IMR-90 (cell line): ENCODE results near the gene SIGLECL1. TPM values are rescaled to one million over a fixed set of nuclear protein-coding genes. Genes with fewer than 3 reads are reported as not detected.

ENCODE experiments used
- ATAC-seq: fragments of 200-7000 bp; cut with Tn5 transposase; 2 replicates; pipeline ENCODE4 v1.9.1; 2020; ENCODE audit warnings: low read depth, mild to moderate bottlenecking, moderate library complexity
- BruUV-seq: library from RNA; stranded (reverse); fragments of 400-500 nt; replicated peaks from 2 replicates; lab custom pipeline; 2021; lab: Mats Ljungman, UMichigan
- CTCF ChIA-PET: fragments of 300-600 bp; formaldehyde crosslinking; extraction: SDS; loops from one replicate; lab custom pipeline; 2021; ENCODE audit warnings: antibody characterized with exemption; lab: Yijun Ruan, JAX
- POLR2A ChIA-PET: fragments of 300-600 bp; sonication (Branson Sonifier 250); formaldehyde crosslinking; loops from one replicate; lab custom pipeline; 2022; ENCODE audit warnings: antibody characterized with exemption; ENCODE audit not compliant: unreplicated experiment; lab: Charles Lee
- DNase-seq: peaks from one replicate; pipeline ENCODE4 v3.0.0; 2013
- H2AFZ ChIP-seq: replicated peaks from 2 replicates; pipeline ENCODE3; 2013; ENCODE audit warnings: low read length, mild to moderate bottlenecking; ENCODE audit not compliant: poor library complexity
- H2AK5ac ChIP-seq: 2 replicates; pipeline ENCODE4 v1.6.1; 2013; ENCODE audit warnings: low read depth, low read length, inconsistent platforms
- H2AK9ac ChIP-seq: replicated peaks from 2 replicates; pipeline ENCODE3; 2013; ENCODE audit warnings: mild to moderate bottlenecking, low read depth, low read length, moderate library complexity; ENCODE audit not compliant: poor library complexity
- H2BK120ac ChIP-seq: 2 replicates; pipeline ENCODE4 v1.6.1; 2013; ENCODE audit warnings: low read depth, low read length, inconsistent platforms
- H2BK15ac ChIP-seq: 3 replicates; pipeline ENCODE4 v1.6.1; 2013; ENCODE audit warnings: low read depth, low read length, inconsistent platforms
- H2BK20ac ChIP-seq: 2 replicates; pipeline ENCODE4 v1.6.1; 2013; ENCODE audit warnings: low read depth, mild to moderate bottlenecking, inconsistent platforms, low read length, moderate library complexity
- H2BK5ac ChIP-seq: 2 replicates; pipeline ENCODE4 v1.6.1; 2013; ENCODE audit warnings: mild to moderate bottlenecking, low read depth, low read length, inconsistent platforms; ENCODE audit not compliant: poor library complexity, severe bottlenecking
- H3K14ac ChIP-seq: replicated peaks from 2 replicates; pipeline ENCODE4 v1.6.1; 2013; ENCODE audit warnings: low read depth, low read length, inconsistent platforms
- H3K18ac ChIP-seq: 2 replicates; pipeline ENCODE4 v1.6.1; 2013; ENCODE audit warnings: low read depth, low read length, control low read depth
- H3K23ac ChIP-seq: 2 replicates; pipeline ENCODE4 v1.6.1; 2013; ENCODE audit warnings: low read depth, low read length, inconsistent platforms
- H3K27ac ChIP-seq: 2 replicates; pipeline ENCODE4 v1.5.1; 2013; ENCODE audit warnings: mild to moderate bottlenecking, control low read depth, low read length; ENCODE audit not compliant: insufficient read depth
- H3K27me3 ChIP-seq: 2 replicates; pipeline ENCODE4 v1.6.1; 2013; ENCODE audit warnings: low read length; ENCODE audit not compliant: control insufficient read depth, insufficient read depth
- H3K36me3 ChIP-seq: 2 replicates; pipeline ENCODE4 v1.6.1; 2013; ENCODE audit warnings: low read length, mixed read lengths; ENCODE audit not compliant: control insufficient read depth, insufficient read depth
- H3K4ac ChIP-seq: 2 replicates; pipeline ENCODE4 v1.6.1; 2013; ENCODE audit warnings: low read depth, low read length, inconsistent platforms
- H3K4me1 ChIP-seq: 2 replicates; pipeline ENCODE4 v1.6.1; 2013; ENCODE audit warnings: low read length, mixed read lengths; ENCODE audit not compliant: control insufficient read depth, insufficient read depth
- H3K4me2 ChIP-seq: 2 replicates; pipeline ENCODE4 v1.6.1; 2013; ENCODE audit warnings: low read depth, mild to moderate bottlenecking, control low read depth, low read length, moderate library complexity
- H3K4me3 ChIP-seq: 2 replicates; pipeline ENCODE4 v1.5.1; 2013; ENCODE audit warnings: low read depth, mild to moderate bottlenecking, control low read depth, low read length, moderate library complexity; ENCODE audit not compliant: insufficient read depth
- H3K56ac ChIP-seq: 2 replicates; pipeline ENCODE4 v1.6.1; 2013; ENCODE audit warnings: low read length, inconsistent platforms; ENCODE audit not compliant: insufficient read depth; ENCODE audit errors: extremely low read depth
- H3K79me1 ChIP-seq, 2 experiments: 2 replicates each; pipeline ENCODE4 v1.6.1; 2013; ENCODE audit warnings: low read length in 2 of 2, inconsistent platforms in 1 of 2, low read depth in 1 of 2
- H3K9ac ChIP-seq: 2 replicates; pipeline ENCODE4 v1.6.1; 2013; ENCODE audit warnings: low read depth, low read length, control low read depth
- H3K9me1 ChIP-seq: 2 replicates; pipeline ENCODE4 v1.6.1; 2013; ENCODE audit warnings: low read length, inconsistent platforms; ENCODE audit not compliant: insufficient read depth
- H3K9me3 ChIP-seq: 2 replicates; pipeline ENCODE4 v1.6.1; 2013; ENCODE audit warnings: low read length; ENCODE audit not compliant: control insufficient read depth, insufficient read depth
- H4K20me1 ChIP-seq: 2 replicates; pipeline ENCODE4 v1.6.1; 2013; ENCODE audit warnings: low read length, inconsistent platforms; ENCODE audit not compliant: insufficient read depth
- H4K5ac ChIP-seq: 2 replicates; pipeline ENCODE4 v1.6.1; 2013; ENCODE audit warnings: mild to moderate bottlenecking, low read depth, low read length, control low read depth
- H4K8ac ChIP-seq, 2 experiments: 2 replicates each; pipeline ENCODE4 v1.6.1; 2013; ENCODE audit warnings: low read depth in 2 of 2, low read length in 2 of 2, control low read depth in 1 of 2, inconsistent platforms in 1 of 2
- H4K91ac ChIP-seq: 2 replicates; pipeline ENCODE4 v1.6.1; 2013; ENCODE audit warnings: low read depth, low read length, inconsistent platforms; ENCODE audit not compliant: insufficient read depth
- BHLHE40 ChIP-seq: fragments of 150-350 bp; IDR thresholded peaks from 2 replicates; pipeline ENCODE4 v1.6.1; 2016; ENCODE audit warnings: mild to moderate bottlenecking, low read depth, low read length
- CHD1 ChIP-seq: IDR thresholded peaks from 2 replicates; pipeline ENCODE4 v1.6.1; 2012; ENCODE audit warnings: low read depth, low read length, improper control_type of control experiment
- MAFK ChIP-seq: IDR thresholded peaks from 2 replicates; pipeline ENCODE4 v1.6.1; 2012; ENCODE audit warnings: low read depth, low read length, improper control_type of control experiment
- MAZ ChIP-seq: IDR thresholded peaks from 2 replicates; pipeline ENCODE4 v1.6.1; 2012; ENCODE audit warnings: low read depth, mild to moderate bottlenecking, low read length, improper control_type of control experiment, moderate library complexity, borderline replicate concordance
- MXI1 ChIP-seq: IDR thresholded peaks from 2 replicates; pipeline ENCODE4 v1.6.1; 2012; ENCODE audit warnings: low read depth, mild to moderate bottlenecking, low read length, moderate library complexity, borderline replicate concordance
- POLR2A ChIP-seq: IDR thresholded peaks from 2 replicates; pipeline ENCODE4 v1.6.1; 2012; ENCODE audit warnings: mild to moderate bottlenecking, low read depth, low read length
- RAD21 ChIP-seq: IDR thresholded peaks from 2 replicates; pipeline ENCODE4 v1.6.1; 2012; ENCODE audit warnings: low read length, improper control_type of control experiment
- RCOR1 ChIP-seq: IDR thresholded peaks from 2 replicates; pipeline ENCODE4 v1.6.1; 2012; ENCODE audit warnings: mild to moderate bottlenecking, low read length, improper control_type of control experiment; ENCODE audit not compliant: insufficient replicate concordance
- RFX5 ChIP-seq: IDR thresholded peaks from 2 replicates; pipeline ENCODE4 v1.8.0; 2012; ENCODE audit warnings: low read depth, mild to moderate bottlenecking, low read length, moderate library complexity
- WGBS, 2 experiments: methylation state at CpG; one replicate each; pipeline versions ENCODE4 v1.1.5 to v1.1.7; 2013; ENCODE audit warnings: missing lambda C conversion rate in 2 of 2; ENCODE audit not compliant: insufficient read length in 1 of 2; ENCODE audit errors: extremely low coverage in 2 of 2; 5-methylcytosine and 5-hydroxymethylcytosine counted together
- dilution Hi-C: fragments of 300-500 bp; cut with HindIII; formaldehyde crosslinking; loops from one replicate; pipeline ENCODE4 v1.14.3; 2018; ENCODE audit warnings: low sequenced_read_pairs; ENCODE audit not compliant: unreplicated experiment
- in situ Hi-C: fragments of 300-500 bp; cut with MboI; formaldehyde crosslinking; loops from 3 replicates; pipeline ENCODE4 v1.14.3; 2019; ENCODE audit warnings: low sequenced_read_pairs, inconsistent platforms, mixed read lengths
- intact Hi-C: fragments of 100-400 bp; cut with micrococcal nuclease; formaldehyde crosslinking; loops from 2 replicates; pipeline ENCODE4 v1.10.0; 2022
- polyA plus RNA-seq, 3 experiments: library from polyadenylated mRNA; depleted of rRNA; stranded (reverse); fragments of >200 nt; gene quantifications; 2 replicates each; pipeline ENCODE4 v1.2.3, GENCODE V29; 2012; ENCODE audit warnings: low replicate concordance in 1 of 3
- total RNA-seq: library from RNA; depleted of rRNA; stranded (reverse); fragments of >200 nt; gene quantifications from 2 replicates; pipeline ENCODE4 v1.2.3, GENCODE V29; 2012
- TF ChIP-seq, protein P1 (sequence below): conservative IDR thresholded peaks from 2 replicates; pipeline ENCODE4 v1.5.1; 2012; ENCODE audit warnings: mild to moderate bottlenecking, low read depth, low read length, improper control_type of control experiment
- TF ChIP-seq, protein P2 (sequence below): fragments of 150-350 bp; IDR thresholded peaks from 2 replicates; pipeline ENCODE4 v1.6.1; 2017; ENCODE audit warnings: mild to moderate bottlenecking, antibody characterized with exemption, low read length, low read depth
- TF ChIP-seq, protein P3 (sequence below): fragments of 150-350 bp; IDR thresholded peaks from 2 replicates; pipeline ENCODE4 v1.6.1; 2016; ENCODE audit warnings: low read depth, mild to moderate bottlenecking, low read length, moderate library complexity, borderline replicate concordance

The SIGLECL1 gene
- total and polyA plus RNA-seq, 2 of the 4 experiments (the other 2 are of a cell fraction), result not detected

DNA sequence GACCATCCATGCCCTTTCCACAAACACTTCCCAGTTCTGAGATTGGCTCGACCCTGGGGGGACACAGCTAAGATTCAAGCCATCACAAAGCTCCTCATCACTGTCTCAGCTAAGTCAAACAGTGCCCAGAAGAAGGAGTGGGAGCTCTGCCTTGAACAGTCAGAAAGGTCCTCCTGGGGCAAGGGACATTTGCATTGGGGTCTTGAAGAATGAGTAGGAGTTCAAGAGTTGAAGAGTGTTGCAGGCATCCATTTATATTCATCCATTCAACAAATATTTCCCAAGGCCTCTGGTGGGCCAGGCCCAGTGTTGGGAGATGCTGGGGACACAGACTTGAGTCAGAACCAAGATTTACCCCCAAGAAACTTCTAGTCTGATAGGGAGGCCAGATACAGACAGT lies 67.1 kb downstream of the SIGLECL1 start:
- BruUV-seq, result no TSS peak
- no peaks in the 10 kb centered on the region for H4K20me1 ChIP-seq
- no peak for ATAC-seq

More for the DNA sequence above, 67.1 kb downstream of the SIGLECL1 start:
- no peak overlapping the region for H2AFZ ChIP-seq
- no CpG with 5 or more reads among the region's 1 CpG for WGBS, 2 experiments
- H4K5ac ChIP-seq, result no peak overlapping the region
- H3K4me1 ChIP-seq, result no peaks in the 10 kb centered on the region
- H3K14ac ChIP-seq, result no peak overlapping the region
- H3K9me3 ChIP-seq, result 0 out of 2 replicates have a peak, but pooled peaks cover 2% of the 10 kb centered on the region
- no peaks in the 10 kb centered on the region; the same call in 1 of the 2 replicates for H3K27me3 ChIP-seq
- no peak overlapping the region for H3K4ac ChIP-seq
- POLR2A ChIA-PET, result no interaction called here
- H2BK120ac ChIP-seq, result no peak overlapping the region
- H4K8ac ChIP-seq, result no peak overlapping the region
- H3K9me1 ChIP-seq, result no peaks in the 10 kb centered on the region
- no peak overlapping the region for H2AK9ac ChIP-seq
- H3K18ac ChIP-seq, result no peak overlapping the region
- H3K9ac ChIP-seq, result no peak overlapping the region
- H3K79me1 ChIP-seq, result no peaks in the 10 kb centered on the region
- TF ChIP-seq RAD21 (no peak), CHD1 (no peak), MAZ (no peak), MXI1 (no peak), RFX5 (no peak), RCOR1 (no peak), MAFK (no peak), BHLHE40 (no peak), POLR2A (no peak)
- TF ChIP-seq, protein P1, sequence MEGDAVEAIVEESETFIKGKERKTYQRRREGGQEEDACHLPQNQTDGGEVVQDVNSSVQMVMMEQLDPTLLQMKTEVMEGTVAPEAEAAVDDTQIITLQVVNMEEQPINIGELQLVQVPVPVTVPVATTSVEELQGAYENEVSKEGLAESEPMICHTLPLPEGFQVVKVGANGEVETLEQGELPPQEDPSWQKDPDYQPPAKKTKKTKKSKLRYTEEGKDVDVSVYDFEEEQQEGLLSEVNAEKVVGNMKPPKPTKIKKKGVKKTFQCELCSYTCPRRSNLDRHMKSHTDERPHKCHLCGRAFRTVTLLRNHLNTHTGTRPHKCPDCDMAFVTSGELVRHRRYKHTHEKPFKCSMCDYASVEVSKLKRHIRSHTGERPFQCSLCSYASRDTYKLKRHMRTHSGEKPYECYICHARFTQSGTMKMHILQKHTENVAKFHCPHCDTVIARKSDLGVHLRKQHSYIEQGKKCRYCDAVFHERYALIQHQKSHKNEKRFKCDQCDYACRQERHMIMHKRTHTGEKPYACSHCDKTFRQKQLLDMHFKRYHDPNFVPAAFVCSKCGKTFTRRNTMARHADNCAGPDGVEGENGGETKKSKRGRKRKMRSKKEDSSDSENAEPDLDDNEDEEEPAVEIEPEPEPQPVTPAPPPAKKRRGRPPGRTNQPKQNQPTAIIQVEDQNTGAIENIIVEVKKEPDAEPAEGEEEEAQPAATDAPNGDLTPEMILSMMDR, result no peak
- TF ChIP-seq, protein P2, sequence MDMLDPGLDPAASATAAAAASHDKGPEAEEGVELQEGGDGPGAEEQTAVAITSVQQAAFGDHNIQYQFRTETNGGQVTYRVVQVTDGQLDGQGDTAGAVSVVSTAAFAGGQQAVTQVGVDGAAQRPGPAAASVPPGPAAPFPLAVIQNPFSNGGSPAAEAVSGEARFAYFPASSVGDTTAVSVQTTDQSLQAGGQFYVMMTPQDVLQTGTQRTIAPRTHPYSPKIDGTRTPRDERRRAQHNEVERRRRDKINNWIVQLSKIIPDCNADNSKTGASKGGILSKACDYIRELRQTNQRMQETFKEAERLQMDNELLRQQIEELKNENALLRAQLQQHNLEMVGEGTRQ, result no peak
- TF ChIP-seq, protein P3, sequence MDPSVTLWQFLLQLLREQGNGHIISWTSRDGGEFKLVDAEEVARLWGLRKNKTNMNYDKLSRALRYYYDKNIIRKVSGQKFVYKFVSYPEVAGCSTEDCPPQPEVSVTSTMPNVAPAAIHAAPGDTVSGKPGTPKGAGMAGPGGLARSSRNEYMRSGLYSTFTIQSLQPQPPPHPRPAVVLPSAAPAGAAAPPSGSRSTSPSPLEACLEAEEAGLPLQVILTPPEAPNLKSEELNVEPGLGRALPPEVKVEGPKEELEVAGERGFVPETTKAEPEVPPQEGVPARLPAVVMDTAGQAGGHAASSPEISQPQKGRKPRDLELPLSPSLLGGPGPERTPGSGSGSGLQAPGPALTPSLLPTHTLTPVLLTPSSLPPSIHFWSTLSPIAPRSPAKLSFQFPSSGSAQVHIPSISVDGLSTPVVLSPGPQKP, result no peak
- in situ Hi-C loops, result no loop called here
- no peaks in the 10 kb centered on the region for H3K36me3 ChIP-seq
- no peak overlapping the region for H2BK15ac ChIP-seq
- no peak for DNase-seq
- no peak overlapping the region for H2BK5ac ChIP-seq
- no peak overlapping the region for H2AK5ac ChIP-seq
- dilution Hi-C loops, result no loop called here
- no peak overlapping the region for H3K23ac ChIP-seq
- H4K91ac ChIP-seq, result no peak overlapping the region
- no peak overlapping the region for H2BK20ac ChIP-seq
- CTCF ChIA-PET, result no interaction called here
- H3K4me2 ChIP-seq, result no peak overlapping the region
- intact Hi-C loops, result no loop called here
- no peak overlapping the region for H3K27ac ChIP-seq
- H3K56ac ChIP-seq, result no peak overlapping the region
- H3K4me3 ChIP-seq, result no peak overlapping the region
